Epithelial cell of proximal tubule (primary cell): Measurements from ENCODE around the gene AHCYL2. TPM values are rescaled to one million over a fixed set of nuclear protein-coding genes. Genes with fewer than 3 reads are reported as not detected.

Experiments used
- DNase-seq: peaks from one replicate; pipeline ENCODE4 v3.0.0-alpha.2; 2011; ENCODE audit warnings: low read depth
- H3K4me3 ChIP-seq: 2 replicates; pipeline ENCODE4 v1.5.1; 2011; ENCODE audit warnings: low read depth, mild to moderate bottlenecking, low read length
- CTCF ChIP-seq: conservative IDR thresholded peaks from 2 replicates; pipeline ENCODE4 v1.5.1; 2012; ENCODE audit warnings: low read depth, mild to moderate bottlenecking, low read length
- total RNA-seq: library from RNA; depleted of rRNA; stranded (reverse); fragments of >200 nt; gene quantifications from 2 replicates; pipeline ENCODE4 v1.2.3, GENCODE V29; 2015

The AHCYL2 gene
- total RNA-seq, 1 donor from 2014 or later, result 7.0 TPM

GRCh38 chr7:129317450-129317849, 92.6 kb downstream of the AHCYL2 start:
- DNase-seq, result no peak
- no peak for TF ChIP-seq CTCF
- H3K4me3 ChIP-seq, result no peak overlapping the region

- no peak overlapping the region for H3K4me3 ChIP-seq
- no peak for TF ChIP-seq CTCF
- no peak for DNase-seq
These were observed 102.2 kb downstream of the AHCYL2 start for GRCh38 chr7:129327076-129327475.

GRCh38 chr7:129332254-129333035, 107.6 kb downstream of the AHCYL2 start:
- no peak for TF ChIP-seq CTCF
- DNase-seq, result no peak
- H3K4me3 ChIP-seq, result no peak overlapping the region

GRCh38 chr7:129334473-129334872, 109.6 kb downstream of the AHCYL2 start:
- DNase-seq, result no peak
- no peak overlapping the region for H3K4me3 ChIP-seq
- peak; percentile 1 for TF ChIP-seq CTCF

- no peak for DNase-seq
- TF ChIP-seq CTCF, result no peak
- H3K4me3 ChIP-seq, result no peak overlapping the region
These were observed 113.6 kb downstream of the AHCYL2 start for GRCh38 chr7:129338450-129338849.

GRCh38 chr7:129341212-129341611, 116.4 kb downstream of the AHCYL2 start:
- no peak for TF ChIP-seq CTCF
- H3K4me3 ChIP-seq, result no peak overlapping the region
- DNase-seq, result no peak
